Activated CD8-positive, alpha-beta memory T cell treated with anti-CD3 and anti-CD28 coated beads for 4 hours (primary cell): ENCODE results near the gene ZBTB7C.

Experiments
- DNase-seq, 2 donors: peaks; one replicate each; pipeline ENCODE4 v3.0.0-alpha.2; 2020; ENCODE audit warnings: low read depth in 2 of 2

The ZBTB7C gene

GRCh38 chr18:48142353-48142752, 266.8 kb downstream of the ZBTB7C start:
- DNase-seq = no peak

- DNase-seq = no peak
Observed at GRCh38 chr18:48140731-48141130, 268.5 kb downstream of the ZBTB7C start.

- no peak for DNase-seq
Observed at GRCh38 chr18:48139431-48140347, 269.5 kb downstream of the ZBTB7C start.

- DNase-seq = no peak
Observed at GRCh38 chr18:48138660-48139430, 270.3 kb downstream of the ZBTB7C start.

GRCh38 chr18:48138210-48138609, 271.0 kb downstream of the ZBTB7C start:
- no peak for DNase-seq

- DNase-seq = no peak
Observed at GRCh38 chr18:48137374-48138081, 271.7 kb downstream of the ZBTB7C start.

- no peak for DNase-seq
Observed at GRCh38 chr18:48136827-48137373, 272.3 kb downstream of the ZBTB7C start.

GRCh38 chr18:48136051-48136826, 272.9 kb downstream of the ZBTB7C start:
- DNase-seq = no peak

GRCh38 chr18:48135436-48135966, 273.7 kb downstream of the ZBTB7C start:
- no peak for DNase-seq

GRCh38 chr18:48134609-48135008, 274.6 kb downstream of the ZBTB7C start:
- no peak for DNase-seq

GRCh38 chr18:48133671-48134251, 275.4 kb downstream of the ZBTB7C start:
- no peak for DNase-seq

GRCh38 chr18:48132797-48133655, 276.2 kb downstream of the ZBTB7C start:
- no peak for DNase-seq

- no peak for DNase-seq
Observed at GRCh38 chr18:48131042-48131441, 278.1 kb downstream of the ZBTB7C start.

GRCh38 chr18:48129621-48130082, 279.5 kb downstream of the ZBTB7C start:
- no peak for DNase-seq

- DNase-seq = no peak
Observed at GRCh38 chr18:48127606-48128005, 281.6 kb downstream of the ZBTB7C start.

GRCh38 chr18:48126240-48126639, 282.9 kb downstream of the ZBTB7C start:
- no peak for DNase-seq

GRCh38 chr18:48125724-48126123, 283.5 kb downstream of the ZBTB7C start:
- DNase-seq = no peak

- DNase-seq = no peak
Observed at GRCh38 chr18:48124857-48125626, 284.1 kb downstream of the ZBTB7C start.

GRCh38 chr18:48123941-48124340, 285.2 kb downstream of the ZBTB7C start:
- DNase-seq = no peak
